ENCODE results near the gene GCN1. TPM values are rescaled to one million over a fixed set of nuclear protein-coding genes. Genes with fewer than 3 reads are reported as not detected.

Gene GCN1
- total RNA-seq, 4 donors from 2014 or later: 36.4 to 56.7 (median 41.6) TPM

GRCh38 chr12:120140603-120141002 is 53.9 kb downstream of the GCN1 start:
- TF ChIP-seq CTCF (IDR thresholded peaks at IDR 0.05; ENCODE audit: low read depth): no peak

- no peak for TF ChIP-seq CTCF (IDR thresholded peaks at IDR 0.05; ENCODE audit: low read depth)
Measured at GRCh38 chr12:120139958-120140357, 54.6 kb downstream of the GCN1 start.

GRCh38 chr12:120138366-120138765 is 56.1 kb downstream of the GCN1 start:
- TF ChIP-seq CTCF (IDR thresholded peaks at IDR 0.05; ENCODE audit: low read depth): no peak

- TF ChIP-seq CTCF (IDR thresholded peaks at IDR 0.05; ENCODE audit: low read depth): no peak
Measured at GRCh38 chr12:120137833-120138232, 56.7 kb downstream of the GCN1 start.

- no peak for TF ChIP-seq CTCF (IDR thresholded peaks at IDR 0.05; ENCODE audit: low read depth)
Measured at GRCh38 chr12:120136093-120136770, 58.3 kb downstream of the GCN1 start.

- TF ChIP-seq CTCF (IDR thresholded peaks at IDR 0.05; ENCODE audit: low read depth): no peak
Measured at GRCh38 chr12:120134307-120134980, 60.1 kb downstream of the GCN1 start.

- TF ChIP-seq CTCF (IDR thresholded peaks at IDR 0.05; ENCODE audit: low read depth): no peak
Measured at GRCh38 chr12:120132863-120133385, 61.6 kb downstream of the GCN1 start.

Data from subcutaneous adipose tissue (tissue), 4 donors.